IMR-90 (cell line): ENCODE results near the gene DOLPP1. TPM values are rescaled to one million over a fixed set of nuclear protein-coding genes. Genes with fewer than 3 reads are reported as not detected.

Experiments used
- ATAC-seq: fragments of 200-7000 bp; cut with Tn5 transposase; 2 replicates; pipeline ENCODE4 v1.9.1; 2020; ENCODE audit warnings: low read depth, mild to moderate bottlenecking, moderate library complexity
- BruUV-seq: library from RNA; stranded (reverse); fragments of 400-500 nt; replicated peaks from 2 replicates; lab custom pipeline; 2021; lab: Mats Ljungman, UMichigan
- CTCF ChIA-PET: fragments of 300-600 bp; formaldehyde crosslinking; extraction: SDS; loops from one replicate; lab custom pipeline; 2021; ENCODE audit warnings: antibody characterized with exemption; lab: Yijun Ruan, JAX
- POLR2A ChIA-PET: fragments of 300-600 bp; sonication (Branson Sonifier 250); formaldehyde crosslinking; loops from one replicate; lab custom pipeline; 2022; ENCODE audit warnings: antibody characterized with exemption; ENCODE audit not compliant: unreplicated experiment; lab: Charles Lee
- DNase-seq: peaks from one replicate; pipeline ENCODE4 v3.0.0; 2013
- H2AFZ ChIP-seq: replicated peaks from 2 replicates; pipeline ENCODE3; 2013; ENCODE audit warnings: low read length, mild to moderate bottlenecking; ENCODE audit not compliant: poor library complexity
- H2AK5ac ChIP-seq: 2 replicates; pipeline ENCODE4 v1.6.1; 2013; ENCODE audit warnings: low read depth, low read length, inconsistent platforms
- H2AK9ac ChIP-seq: replicated peaks from 2 replicates; pipeline ENCODE3; 2013; ENCODE audit warnings: mild to moderate bottlenecking, low read depth, low read length, moderate library complexity; ENCODE audit not compliant: poor library complexity
- H2BK120ac ChIP-seq: 2 replicates; pipeline ENCODE4 v1.6.1; 2013; ENCODE audit warnings: low read depth, low read length, inconsistent platforms
- H2BK15ac ChIP-seq: 3 replicates; pipeline ENCODE4 v1.6.1; 2013; ENCODE audit warnings: low read depth, low read length, inconsistent platforms
- H2BK20ac ChIP-seq: 2 replicates; pipeline ENCODE4 v1.6.1; 2013; ENCODE audit warnings: low read depth, mild to moderate bottlenecking, inconsistent platforms, low read length, moderate library complexity
- H2BK5ac ChIP-seq: 2 replicates; pipeline ENCODE4 v1.6.1; 2013; ENCODE audit warnings: mild to moderate bottlenecking, low read depth, low read length, inconsistent platforms; ENCODE audit not compliant: poor library complexity, severe bottlenecking
- H3K14ac ChIP-seq: replicated peaks from 2 replicates; pipeline ENCODE4 v1.6.1; 2013; ENCODE audit warnings: low read depth, low read length, inconsistent platforms
- H3K18ac ChIP-seq: 2 replicates; pipeline ENCODE4 v1.6.1; 2013; ENCODE audit warnings: low read depth, low read length, control low read depth
- H3K23ac ChIP-seq: 2 replicates; pipeline ENCODE4 v1.6.1; 2013; ENCODE audit warnings: low read depth, low read length, inconsistent platforms
- H3K27ac ChIP-seq: 2 replicates; pipeline ENCODE4 v1.5.1; 2013; ENCODE audit warnings: mild to moderate bottlenecking, control low read depth, low read length; ENCODE audit not compliant: insufficient read depth
- H3K27me3 ChIP-seq: 2 replicates; pipeline ENCODE4 v1.6.1; 2013; ENCODE audit warnings: low read length; ENCODE audit not compliant: control insufficient read depth, insufficient read depth
- H3K36me3 ChIP-seq: 2 replicates; pipeline ENCODE4 v1.6.1; 2013; ENCODE audit warnings: low read length, mixed read lengths; ENCODE audit not compliant: control insufficient read depth, insufficient read depth
- H3K4ac ChIP-seq: 2 replicates; pipeline ENCODE4 v1.6.1; 2013; ENCODE audit warnings: low read depth, low read length, inconsistent platforms
- H3K4me1 ChIP-seq: 2 replicates; pipeline ENCODE4 v1.6.1; 2013; ENCODE audit warnings: low read length, mixed read lengths; ENCODE audit not compliant: control insufficient read depth, insufficient read depth
- H3K4me2 ChIP-seq: 2 replicates; pipeline ENCODE4 v1.6.1; 2013; ENCODE audit warnings: low read depth, mild to moderate bottlenecking, control low read depth, low read length, moderate library complexity
- H3K4me3 ChIP-seq: 2 replicates; pipeline ENCODE4 v1.5.1; 2013; ENCODE audit warnings: low read depth, mild to moderate bottlenecking, control low read depth, low read length, moderate library complexity; ENCODE audit not compliant: insufficient read depth
- H3K56ac ChIP-seq: 2 replicates; pipeline ENCODE4 v1.6.1; 2013; ENCODE audit warnings: low read length, inconsistent platforms; ENCODE audit not compliant: insufficient read depth; ENCODE audit errors: extremely low read depth
- H3K79me1 ChIP-seq, 2 experiments: 2 replicates each; pipeline ENCODE4 v1.6.1; 2013; ENCODE audit warnings: low read length in 2 of 2, inconsistent platforms in 1 of 2, low read depth in 1 of 2
- H3K9ac ChIP-seq: 2 replicates; pipeline ENCODE4 v1.6.1; 2013; ENCODE audit warnings: low read depth, low read length, control low read depth
- H3K9me1 ChIP-seq: 2 replicates; pipeline ENCODE4 v1.6.1; 2013; ENCODE audit warnings: low read length, inconsistent platforms; ENCODE audit not compliant: insufficient read depth
- H3K9me3 ChIP-seq: 2 replicates; pipeline ENCODE4 v1.6.1; 2013; ENCODE audit warnings: low read length; ENCODE audit not compliant: control insufficient read depth, insufficient read depth
- H4K20me1 ChIP-seq: 2 replicates; pipeline ENCODE4 v1.6.1; 2013; ENCODE audit warnings: low read length, inconsistent platforms; ENCODE audit not compliant: insufficient read depth
- H4K5ac ChIP-seq: 2 replicates; pipeline ENCODE4 v1.6.1; 2013; ENCODE audit warnings: mild to moderate bottlenecking, low read depth, low read length, control low read depth
- H4K8ac ChIP-seq, 2 experiments: 2 replicates each; pipeline ENCODE4 v1.6.1; 2013; ENCODE audit warnings: low read depth in 2 of 2, low read length in 2 of 2, control low read depth in 1 of 2, inconsistent platforms in 1 of 2
- H4K91ac ChIP-seq: 2 replicates; pipeline ENCODE4 v1.6.1; 2013; ENCODE audit warnings: low read depth, low read length, inconsistent platforms; ENCODE audit not compliant: insufficient read depth
- BHLHE40 ChIP-seq: fragments of 150-350 bp; IDR thresholded peaks from 2 replicates; pipeline ENCODE4 v1.6.1; 2016; ENCODE audit warnings: mild to moderate bottlenecking, low read depth, low read length
- CHD1 ChIP-seq: IDR thresholded peaks from 2 replicates; pipeline ENCODE4 v1.6.1; 2012; ENCODE audit warnings: low read depth, low read length, improper control_type of control experiment
- CTCF ChIP-seq: conservative IDR thresholded peaks from 2 replicates; pipeline ENCODE4 v1.5.1; 2012; ENCODE audit warnings: mild to moderate bottlenecking, low read depth, low read length, improper control_type of control experiment
- MXI1 ChIP-seq: IDR thresholded peaks from 2 replicates; pipeline ENCODE4 v1.6.1; 2012; ENCODE audit warnings: low read depth, mild to moderate bottlenecking, low read length, moderate library complexity, borderline replicate concordance
- NFE2L2 ChIP-seq: fragments of 150-350 bp; IDR thresholded peaks from 2 replicates; pipeline ENCODE4 v1.6.1; 2016; ENCODE audit warnings: low read depth, mild to moderate bottlenecking, low read length
- POLR2A ChIP-seq: IDR thresholded peaks from 2 replicates; pipeline ENCODE4 v1.6.1; 2012; ENCODE audit warnings: mild to moderate bottlenecking, low read depth, low read length
- RCOR1 ChIP-seq: IDR thresholded peaks from 2 replicates; pipeline ENCODE4 v1.6.1; 2012; ENCODE audit warnings: mild to moderate bottlenecking, low read length, improper control_type of control experiment; ENCODE audit not compliant: insufficient replicate concordance
- RFX5 ChIP-seq: IDR thresholded peaks from 2 replicates; pipeline ENCODE4 v1.8.0; 2012; ENCODE audit warnings: low read depth, mild to moderate bottlenecking, low read length, moderate library complexity
- SMC3 ChIP-seq: fragments of 150-350 bp; IDR thresholded peaks from 2 replicates; pipeline ENCODE4 v1.6.1; 2016; ENCODE audit warnings: low read depth, mild to moderate bottlenecking, antibody characterized with exemption, low read length, moderate library complexity
- WGBS, 2 experiments: methylation state at CpG; one replicate each; pipeline versions ENCODE4 v1.1.5 to v1.1.7; 2013; ENCODE audit warnings: missing lambda C conversion rate in 2 of 2; ENCODE audit not compliant: insufficient read length in 1 of 2; ENCODE audit errors: extremely low coverage in 2 of 2; 5-methylcytosine and 5-hydroxymethylcytosine counted together
- dilution Hi-C: fragments of 300-500 bp; cut with HindIII; formaldehyde crosslinking; loops from one replicate; pipeline ENCODE4 v1.14.3; 2018; ENCODE audit warnings: low sequenced_read_pairs; ENCODE audit not compliant: unreplicated experiment
- in situ Hi-C: fragments of 300-500 bp; cut with MboI; formaldehyde crosslinking; loops from 3 replicates; pipeline ENCODE4 v1.14.3; 2019; ENCODE audit warnings: low sequenced_read_pairs, inconsistent platforms, mixed read lengths
- intact Hi-C: fragments of 100-400 bp; cut with micrococcal nuclease; formaldehyde crosslinking; loops from 2 replicates; pipeline ENCODE4 v1.10.0; 2022
- polyA plus RNA-seq, 3 experiments: library from polyadenylated mRNA; depleted of rRNA; stranded (reverse); fragments of >200 nt; gene quantifications; 2 replicates each; pipeline ENCODE4 v1.2.3, GENCODE V29; 2012; ENCODE audit warnings: low replicate concordance in 1 of 3
- total RNA-seq: library from RNA; depleted of rRNA; stranded (reverse); fragments of >200 nt; gene quantifications from 2 replicates; pipeline ENCODE4 v1.2.3, GENCODE V29; 2012

The DOLPP1 gene
- total and polyA plus RNA-seq, 2 of the 4 experiments (the other 2 are of a cell fraction) = 7.0 to 16.5 TPM

GRCh38 chr9:129097671-129098306 lies 16.9 kb downstream of the DOLPP1 start:
- TF ChIP-seq BHLHE40 (no peak), POLR2A (no peak), CHD1 (no peak), SMC3 (no peak), NFE2L2 (no peak), MXI1 (no peak), CTCF (no peak), RCOR1 (no peak), RFX5 (no peak)
- Histone ChIP-seq H3K36me3 (peaks cover 38% of the 10 kb centered on the region), H4K20me1 (no peaks in the 10 kb centered on the region), H4K91ac (no peak overlapping the region), H3K9ac (no peak overlapping the region), H3K27ac (no peak overlapping the region), H2BK20ac (no peak overlapping the region), H2AFZ (no peak overlapping the region), H3K14ac (no peak overlapping the region), H2BK15ac (no peak overlapping the region), H3K4me1 (no peaks in the 10 kb centered on the region), H3K56ac (no peak overlapping the region), H2AK9ac (no peak overlapping the region), H2BK120ac (no peak overlapping the region), H2AK5ac (no peak overlapping the region), H3K27me3 (no peaks in the 10 kb centered on the region), H3K9me3 (no peaks in the 10 kb centered on the region), H3K79me1 (no peaks in the 10 kb centered on the region), H3K23ac (no peak overlapping the region), H4K5ac (no peak overlapping the region), H2BK5ac (no peak overlapping the region), H3K4me3 (no peak overlapping the region), H3K9me1 (no peaks in the 10 kb centered on the region), H3K18ac (no peak overlapping the region), H3K4me2 (no peak overlapping the region), H3K4ac (no peak overlapping the region), H4K8ac (no peak overlapping the region)
- intact Hi-C loops = no loop called here
- ChIA-PET CTCF (no interaction called here), POLR2A (no interaction called here)
- no peak for DNase-seq
- dilution Hi-C loops = no loop called here
- WGBS, 2 experiments = 98% methylated on average over 7 of the region's 16 CpGs; no CpG with 5 or more reads in 1 of the 2 experiments
- no TSS peak for BruUV-seq
- in situ Hi-C loops = no loop called here
- ATAC-seq = no peak
